B cell (primary cell): ENCODE results near the gene MED25. TPM values are rescaled to one million over a fixed set of nuclear protein-coding genes. Genes with fewer than 3 reads are reported as not detected.
A peak's percentile ranks its signal among the peaks of the same experiment; 100 is the strongest.

Experiments
- ATAC-seq: fragments of 200-7000 bp; cut with Tn5 transposase; one replicate; pipeline ENCODE4 v1.10.0; 2021; ENCODE audit warnings: low read depth, mild to moderate bottlenecking, moderate number of reproducible peaks, moderate library complexity
- CTCF ChIA-PET: fragments of 350-600 bp; sonication (Branson Sonifier 250); formaldehyde crosslinking; loops from one replicate; lab custom pipeline; 2021; ENCODE audit warnings: antibody characterized with exemption, inconsistent platforms; lab: Charles Lee
- POLR2A ChIA-PET: fragments of 350-600 bp; sonication (Branson Sonifier 250); formaldehyde crosslinking; loops from one replicate; lab custom pipeline; 2021; ENCODE audit warnings: antibody characterized with exemption; lab: Charles Lee
- DNase-seq: peaks from one replicate; pipeline ENCODE4 v3.0.0; 2013
- H2AFZ ChIP-seq: 2 replicates; pipeline ENCODE4 v1.6.1; 2012; ENCODE audit warnings: mild to moderate bottlenecking, low read depth, low read length; ENCODE audit not compliant: insufficient read depth, poor library complexity, severe bottlenecking
- H3K27ac ChIP-seq, 2 donors: 1 replicate in 1 of 2; 2 replicates in 1 of 2; pipeline ENCODE4 v1.5.1; 2012 to 2013; ENCODE audit warnings: low read length in 2 of 2, mild to moderate bottlenecking in 2 of 2, moderate library complexity in 1 of 2
- H3K27me3 ChIP-seq, 4 experiments: fragments of 200-600 bp in 1 of 4; sonication (generic) in 1 of 4; replicated peaks in 1 of 4; 1 replicate in 2 of 4; 2 replicates in 2 of 4; pipeline versions ENCODE4 v1.6.1 to v1.7.0; 2013 to 2016; ENCODE audit warnings: low read length in 3 of 4, mild to moderate bottlenecking in 2 of 4, mixed read lengths in 1 of 4, moderate library complexity in 1 of 4; ENCODE audit not compliant: insufficient read depth in 4 of 4, control insufficient read depth in 3 of 4; ENCODE audit errors: control extremely low read depth in 1 of 4
- H3K36me3 ChIP-seq, 2 experiments: replicated peaks in 1 of 2; 1 replicate in 1 of 2; 2 replicates in 1 of 2; pipeline versions ENCODE4 v1.6.1 to v1.7.1; 2013; ENCODE audit warnings: low read length in 1 of 2; ENCODE audit not compliant: insufficient read depth in 2 of 2, control insufficient read depth in 1 of 2; ENCODE audit errors: control extremely low read depth in 1 of 2, extremely low read depth in 1 of 2
- H3K4me1 ChIP-seq, 2 donors: fragments of 200-600 bp in 1 of 2; sonication (generic) in 1 of 2; 1 replicate in 1 of 2; 2 replicates in 1 of 2; pipeline versions ENCODE4 v1.5.1 to v1.6.1; 2013 to 2017; ENCODE audit warnings: low read length in 2 of 2; ENCODE audit not compliant: control insufficient read depth in 2 of 2, insufficient read depth in 2 of 2
- H3K4me2 ChIP-seq: replicated peaks from 2 replicates; pipeline ENCODE3; 2012; ENCODE audit warnings: mild to moderate bottlenecking, low read depth, low read length; ENCODE audit not compliant: poor library complexity, severe bottlenecking
- H3K4me3 ChIP-seq, 5 experiments: fragments of 200-600 bp in 1 of 5; sonication (generic) in 1 of 5; 1 replicate in 3 of 5; 2 replicates in 2 of 5; pipeline versions ENCODE4 v1.5.1 to v1.7.0; 2011 to 2016; ENCODE audit warnings: low read length in 4 of 5, mild to moderate bottlenecking in 4 of 5, low read depth in 2 of 5, control low read depth in 1 of 5, moderate library complexity in 1 of 5; ENCODE audit not compliant: insufficient read depth in 1 of 5; ENCODE audit errors: control extremely low read depth in 1 of 5, extremely low read depth in 1 of 5
- H3K79me2 ChIP-seq: fragments of 200-600 bp; sonication (generic); one replicate; pipeline ENCODE4 v1.6.0; 2016; ENCODE audit warnings: low read length; ENCODE audit not compliant: control insufficient read depth, insufficient read depth
- H3K9ac ChIP-seq: fragments of 200-600 bp; sonication (generic); 2 replicates; pipeline ENCODE4 v1.6.1; 2017; ENCODE audit warnings: mild to moderate bottlenecking, low read length, moderate library complexity
- H3K9me3 ChIP-seq, 3 donors: one replicate each; pipeline versions ENCODE4 v1.6.1 to v1.7.1; 2013; ENCODE audit warnings: low read length in 2 of 3; ENCODE audit not compliant: control insufficient read depth in 2 of 3, insufficient read depth in 1 of 3; ENCODE audit errors: control extremely low read depth in 1 of 3
- H4K20me1 ChIP-seq: 2 replicates; pipeline ENCODE4 v1.6.0; 2012; ENCODE audit warnings: mild to moderate bottlenecking, low read length; ENCODE audit not compliant: insufficient read depth, control insufficient read depth, poor library complexity, severe bottlenecking
- H3K27ac Mint-ChIP-seq: one replicate; pipeline ENCODE4 v1.8.0; 2021; ENCODE audit warnings: mixed read lengths
- H3K27me3 Mint-ChIP-seq: one replicate; pipeline ENCODE4 v1.8.0; 2021; ENCODE audit warnings: mixed read lengths
- H3K4me1 Mint-ChIP-seq: one replicate; pipeline ENCODE4 v1.8.0; 2021; ENCODE audit warnings: mixed read lengths
- H3K4me3 Mint-ChIP-seq: one replicate; pipeline ENCODE4 v1.8.0; 2021; ENCODE audit warnings: mixed read lengths
- H3K9me3 Mint-ChIP-seq: one replicate; pipeline ENCODE4 v1.8.0; 2022; ENCODE audit warnings: mixed read lengths; ENCODE audit not compliant: insufficient read depth
- CTCF ChIP-seq: fragments of 200-600 bp; IDR thresholded peaks from one replicate; pipeline ENCODE4 v1.8.0; 2022; ENCODE audit warnings: antibody characterized with exemption, mild to moderate bottlenecking
- EZH2 ChIP-seq: IDR thresholded peaks from 2 replicates; pipeline ENCODE4 v1.6.1; 2012; ENCODE audit warnings: borderline replicate concordance, low read depth, mild to moderate bottlenecking, moderate library complexity, low read length; ENCODE audit not compliant: insufficient read depth, poor library complexity, severe bottlenecking
- WGBS: methylation state at CpG from one replicate; pipeline ENCODE4 v1.1.5; 2013; ENCODE audit warnings: missing lambda C conversion rate; ENCODE audit not compliant: insufficient coverage; 5-methylcytosine and 5-hydroxymethylcytosine counted together
- intact Hi-C: fragments of 100-400 bp; cut with micrococcal nuclease; formaldehyde crosslinking; loops from one replicate; pipeline ENCODE4 v1.10.0; 2022
- polyA plus RNA-seq: library from polyadenylated mRNA; depleted of rRNA; stranded (reverse); fragments of >200 nt; gene quantifications from 2 replicates; pipeline ENCODE4 v1.2.3, GENCODE V29; 2012
- total RNA-seq, 2 donors: library from RNA; stranded (reverse); fragments of 120-200 nt in 1 of 2; gene quantifications; 1 replicate in 1 of 2; 2 replicates in 1 of 2; pipeline versions ENCODE4 v1.2.3 to v1.2.4, GENCODE V29; 2013 to 2022

MED25 gene
- total and polyA plus RNA-seq, 2 donors (not counting 1 experiment from before 2014, with no cell fraction given), result 93.0 to 126 TPM

DNA sequence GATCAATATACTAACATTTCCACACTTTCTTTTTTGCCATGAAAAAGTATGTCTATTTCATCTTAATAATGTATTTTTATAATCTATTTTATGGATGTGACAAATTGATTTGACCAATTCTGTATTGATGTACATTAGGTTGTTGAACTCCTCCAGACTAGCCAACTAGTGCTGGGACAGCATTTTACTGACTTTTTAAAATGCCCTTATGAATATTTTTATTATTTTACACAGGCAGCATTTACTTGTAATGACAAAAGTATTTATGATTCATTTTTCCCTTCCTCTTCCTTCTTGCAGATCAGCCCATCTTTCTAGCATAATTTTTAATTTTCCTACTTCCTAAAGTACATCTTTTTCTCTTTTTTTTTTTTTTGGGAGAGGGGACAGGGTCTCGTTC lies 4.1 kb upstream of the MED25 start:
- Histone ChIP-seq H3K79me2 (peaks cover 12% of the 10 kb centered on the region), H4K20me1 (peaks cover 6% of the 10 kb centered on the region), H3K4me1 (peaks cover 23 to 42% of the 10 kb centered on the region in 2 donors), H3K27ac (peak overlapping the region; percentile 92 to 97), H2AFZ (no peak overlapping the region), H3K9ac (peak overlapping the region; percentile 99), H3K27me3 (no peaks in the 10 kb centered on the region), H3K36me3 (no peaks in the 10 kb centered on the region), H3K4me3 (peak overlapping the region in 2 of 5 experiments; percentile 70 to 94), H3K9me3 (no peaks in the 10 kb centered on the region), H3K4me2 (peak overlapping the region; percentile 95)
- no peak for DNase-seq
- no peak for TF ChIP-seq EZH2
- TF ChIP-seq CTCF, result no peak
- intact Hi-C loops, result no loop called here
- Mint-ChIP-seq H3K9me3 (no peaks in the 10 kb centered on the region), H3K4me3 (peak overlapping the region; percentile 67), H3K4me1 (peaks cover 45% of the 10 kb centered on the region), H3K27me3 (no peaks in the 10 kb centered on the region), H3K27ac (peak overlapping the region; percentile 98)
- ATAC-seq, result no peak
- ChIA-PET POLR2A (interaction anchor here (1.2 to 3.3 kb wide), 6 partner anchors 30 to 116 kb away, joined by 4 to 30 read pairs (median 13); partner anchors contain the start of genes AKT1S1, ATF5, NUP62 and PTOV1), CTCF (interaction anchor here (1.0 to 1.8 kb wide), 4 partner anchors 36 to 63 kb away, joined by 4 to 7 read pairs (median 6); partner anchors contain the start of genes AKT1S1, AP2A1 and TBC1D17)
- WGBS, result 100% methylated on average over 1 of the region's 1 CpG

DNA sequence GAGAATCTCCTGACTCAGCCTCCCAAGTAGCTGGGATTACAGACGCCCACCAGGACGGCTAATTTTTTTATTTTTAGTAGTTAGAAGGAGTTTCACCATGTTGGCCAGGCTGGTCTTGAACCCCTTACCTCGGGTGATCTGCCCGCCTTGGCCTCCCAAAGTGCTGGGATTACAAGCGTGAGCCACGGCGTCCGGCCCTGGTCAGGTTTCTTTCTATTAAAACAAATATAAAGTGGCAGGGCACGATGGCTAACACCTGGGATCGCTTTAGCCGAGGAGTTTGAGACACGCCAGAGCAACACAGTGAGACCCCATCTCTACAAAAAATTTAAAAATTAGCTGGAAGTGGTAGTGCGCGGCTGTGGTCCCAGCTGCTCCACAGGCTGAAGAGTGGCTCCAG lies 1.5 kb upstream of the MED25 start:
- 87% methylated on average over 7 of the region's 14 CpGs for WGBS
- H4K20me1 ChIP-seq, result peaks cover 29% of the 10 kb centered on the region
- Mint-ChIP-seq H3K4me3 (no peak overlapping the region), H3K4me1 (peaks cover 49% of the 10 kb centered on the region), H3K27me3 (no peaks in the 10 kb centered on the region), H3K27ac (peak overlapping the region; percentile 98), H3K9me3 (no peaks in the 10 kb centered on the region)
- ChIA-PET CTCF (interaction anchor here (1.0 kb wide), 1 partner anchor 34 kb away, joined by 5 read pairs; the partner anchor contains the start of gene PTOV1), POLR2A (no interaction called here)
- peak overlapping the region; percentile 92 for H3K4me2 ChIP-seq
- no peaks in the 10 kb centered on the region for H3K27me3 ChIP-seq
- intact Hi-C loops, result loop anchor here (2.0 to 5.0 kb wide), 2 partner anchors 176 to 699 kb away; partner anchors contain the start of genes C19orf73, PPFIA3 and RRAS
- no peak for DNase-seq
- H3K27ac ChIP-seq, result peak overlapping the region; percentile 89 to 98
- no peak for TF ChIP-seq CTCF
- no peak for TF ChIP-seq EZH2
- H3K9ac ChIP-seq, result no peak overlapping the region
- ATAC-seq, result no peak
- H3K79me2 ChIP-seq, result peaks cover 35% of the 10 kb centered on the region
- peaks cover 21 to 36% of the 10 kb centered on the region in 2 donors for H3K4me1 ChIP-seq
- no peaks in the 10 kb centered on the region for H3K9me3 ChIP-seq
- H3K4me3 ChIP-seq, result no peak overlapping the region
- peaks cover 0 to 8% of the 10 kb centered on the region in 2 experiments for H3K36me3 ChIP-seq
- H2AFZ ChIP-seq, result no peak overlapping the region
